ENCODE results near the gene SLC23A2.

SLC23A2 gene

DNA sequence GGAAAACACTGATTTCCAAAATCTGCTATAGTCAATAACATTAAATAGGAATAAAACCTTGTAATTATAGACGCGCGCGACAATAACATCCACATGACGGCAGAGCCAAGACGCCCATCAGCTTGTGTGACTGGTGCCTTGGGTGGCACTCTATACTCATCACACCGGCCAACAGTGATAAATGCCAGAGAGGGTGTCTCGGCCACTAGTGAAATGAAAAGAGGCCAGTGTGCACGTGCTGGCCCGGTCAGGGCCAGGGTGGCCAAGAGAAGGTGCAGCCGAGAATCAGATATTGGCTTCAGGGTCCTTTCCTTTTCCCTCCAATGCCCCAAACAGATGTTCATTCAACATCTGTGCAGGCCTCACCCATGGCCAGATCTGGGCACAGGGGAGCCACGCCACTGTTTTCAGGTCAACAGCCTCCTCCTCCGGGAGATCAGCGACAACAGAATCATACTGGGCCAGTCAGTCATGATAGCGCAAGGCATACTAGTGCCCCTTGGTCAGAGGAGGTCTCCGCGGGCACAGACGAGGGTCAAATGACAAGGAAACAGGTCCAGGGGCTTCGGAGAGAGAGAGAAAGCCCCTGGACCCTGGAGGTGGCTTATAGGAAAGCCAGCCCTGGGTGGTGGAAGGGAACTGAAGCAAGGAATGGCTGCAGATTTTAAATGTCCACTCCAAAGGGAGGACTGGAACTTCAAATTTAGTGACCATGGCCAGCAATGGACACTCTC, 145.1 kb downstream of the SLC23A2 start:
- in situ Hi-C loops (cut with HindIII; ENCODE audit: low sequenced_read_pairs) = no loop called here
- no peak for TF ChIP-seq CTCF (IDR thresholded peaks at IDR 0.05; ENCODE audit: low read depth, low read length, missing control alignments)
- DNase-seq (ENCODE audit: low read depth) = no peak
- H3K4me3 ChIP-seq (ENCODE audit: low read depth, low read length) = no peak overlapping the region

GRCh38 chr20:4855555-4855954, 145.8 kb downstream of the SLC23A2 start:
- no peak overlapping the region for H3K4me3 ChIP-seq (ENCODE audit: low read depth, low read length)
- no peak for DNase-seq (ENCODE audit: low read depth)
- in situ Hi-C loops (cut with HindIII; ENCODE audit: low sequenced_read_pairs) = no loop called here
- TF ChIP-seq CTCF (IDR thresholded peaks at IDR 0.05; ENCODE audit: low read depth, low read length, missing control alignments) = no peak

GRCh38 chr20:4855097-4855496, 146.2 kb downstream of the SLC23A2 start:
- H3K4me3 ChIP-seq (ENCODE audit: low read depth, low read length) = no peak overlapping the region
- DNase-seq (ENCODE audit: low read depth) = no peak
- in situ Hi-C loops (cut with HindIII; ENCODE audit: low sequenced_read_pairs) = no loop called here
- TF ChIP-seq CTCF (IDR thresholded peaks at IDR 0.05; ENCODE audit: low read depth, low read length, missing control alignments) = no peak

DNA sequence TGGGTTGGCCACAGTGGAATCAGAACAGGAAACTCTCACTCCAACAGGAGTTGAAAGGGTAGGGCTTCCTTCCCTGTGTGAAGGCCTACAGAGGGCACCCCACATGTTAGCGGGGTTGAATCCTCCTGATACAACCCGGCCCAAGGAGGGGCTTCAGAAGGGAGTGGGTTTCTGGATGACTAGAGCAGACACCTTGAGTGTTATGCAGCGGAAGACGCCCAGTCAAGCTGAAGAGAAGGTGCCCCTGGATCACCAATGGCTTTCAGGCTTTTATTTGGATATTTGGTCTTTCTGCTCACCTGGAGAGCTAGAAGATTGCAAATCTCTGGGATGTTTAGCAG, 146.8 kb downstream of the SLC23A2 start:
- no peak overlapping the region for H3K4me3 ChIP-seq (ENCODE audit: low read depth, low read length)
- no peak for DNase-seq (ENCODE audit: low read depth)
- no peak for TF ChIP-seq CTCF (IDR thresholded peaks at IDR 0.05; ENCODE audit: low read depth, low read length, missing control alignments)
- in situ Hi-C loops (cut with HindIII; ENCODE audit: low sequenced_read_pairs) = no loop called here

GRCh38 chr20:4853757-4854560, 147.4 kb downstream of the SLC23A2 start:
- in situ Hi-C loops (cut with HindIII; ENCODE audit: low sequenced_read_pairs) = no loop called here
- no peak overlapping the region for H3K4me3 ChIP-seq (ENCODE audit: low read depth, low read length)
- TF ChIP-seq CTCF (IDR thresholded peaks at IDR 0.05; ENCODE audit: low read depth, low read length, missing control alignments) = no peak
- DNase-seq (ENCODE audit: low read depth) = no peak

DNA sequence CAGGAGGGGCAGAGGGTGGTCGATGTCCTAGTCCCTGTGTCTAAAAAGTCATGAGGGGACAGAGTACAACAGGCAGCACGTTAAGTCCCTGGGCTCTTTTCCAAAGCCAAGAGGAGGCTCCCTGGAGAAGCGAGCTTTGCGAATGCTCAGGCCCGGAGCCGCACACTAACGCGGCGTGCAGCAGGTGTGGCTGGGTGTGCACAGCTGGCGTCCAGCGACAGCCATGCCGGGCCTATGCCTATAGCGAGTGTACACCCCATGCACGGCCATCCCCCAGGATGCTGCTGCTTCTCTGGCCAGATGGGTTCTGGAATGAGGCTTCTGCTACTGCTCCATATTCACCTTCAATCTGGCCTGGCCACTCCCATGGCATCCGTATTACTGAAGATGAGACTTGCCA, 148.3 kb downstream of the SLC23A2 start:
- TF ChIP-seq CTCF (IDR thresholded peaks at IDR 0.05; ENCODE audit: low read depth, low read length, missing control alignments) = no peak
- H3K4me3 ChIP-seq (ENCODE audit: low read depth, low read length) = no peak overlapping the region
- in situ Hi-C loops (cut with HindIII; ENCODE audit: low sequenced_read_pairs) = no loop called here
- DNase-seq (ENCODE audit: low read depth) = no peak

Measured in astrocyte of the cerebellum (primary cell).